Smooth muscle cell (in vitro differentiated cells): Measurements from ENCODE around the gene VIM. TPM values are rescaled to one million over a fixed set of nuclear protein-coding genes. Genes with fewer than 3 reads are reported as not detected.
"Not testable (repeated sequence)": the region's sequence is repeated elsewhere in the genome, so short reads cannot be mapped to it uniquely, and the experiment has no call there.

Experiments used
- DNase-seq: peaks from one replicate; lab custom pipeline; 2025; ENCODE audit not compliant: unreplicated experiment; lab: John Stamatoyannopoulos, UW
- H2AFZ ChIP-seq: fragments of 200-600 bp; sonication (generic); 2 replicates; pipeline ENCODE4 v1.6.0; 2016; ENCODE audit warnings: antibody characterized with exemption, low read depth, mild to moderate bottlenecking
- H3F3A ChIP-seq: fragments of 200-600 bp; sonication (generic); 2 replicates; pipeline ENCODE4 v1.6.0; 2017; ENCODE audit warnings: antibody characterized with exemption, low read depth
- H3K27ac ChIP-seq: fragments of 200-600 bp; sonication (generic); 2 replicates; pipeline ENCODE4 v1.5.1; 2016; ENCODE audit warnings: low read depth, mild to moderate bottlenecking
- H3K27me3 ChIP-seq: fragments of 200-600 bp; sonication (generic); 2 replicates; pipeline ENCODE4 v1.6.1; 2016; ENCODE audit warnings: low read depth, mild to moderate bottlenecking
- H3K36me3 ChIP-seq: fragments of 200-600 bp; sonication (generic); 2 replicates; pipeline ENCODE4 v1.5.1; 2016; ENCODE audit warnings: low read depth
- H3K4me1 ChIP-seq: fragments of 200-600 bp; sonication (generic); 2 replicates; pipeline ENCODE4 v1.5.1; 2016; ENCODE audit warnings: low read depth
- H3K4me2 ChIP-seq: fragments of 200-600 bp; sonication (generic); 2 replicates; pipeline ENCODE4 v1.6.0; 2016; ENCODE audit warnings: mild to moderate bottlenecking
- H3K4me3 ChIP-seq: fragments of 200-600 bp; sonication (generic); 2 replicates; pipeline ENCODE4 v1.5.1; 2016; ENCODE audit warnings: mild to moderate bottlenecking
- H3K79me2 ChIP-seq: fragments of 200-600 bp; sonication (generic); 2 replicates; pipeline ENCODE4 v1.6.0; 2016; ENCODE audit warnings: low read depth, mild to moderate bottlenecking
- H3K9ac ChIP-seq: fragments of 200-600 bp; sonication (generic); 2 replicates; pipeline ENCODE4 v1.6.0; 2016; ENCODE audit warnings: low read depth
- H3K9me3 ChIP-seq: fragments of 200-600 bp; sonication (generic); replicated peaks from 2 replicates; pipeline ENCODE4 v1.5.1; 2016; ENCODE audit warnings: low read depth
- H4K20me1 ChIP-seq: fragments of 200-600 bp; sonication (generic); 2 replicates; pipeline ENCODE4 v1.6.0; 2016; ENCODE audit warnings: low read depth
- WGBS: methylation state at CpG from one replicate; pipeline ENCODE4 v1.1.7; 2016; ENCODE audit warnings: low lambda C conversion rate; 5-methylcytosine and 5-hydroxymethylcytosine counted together
- polyA plus RNA-seq: library from polyadenylated mRNA; unstranded; fragments of >200 nt; fragmentation: Nextera tagmentation; extraction: Ambion mirVana; gene quantifications from 2 replicates; pipeline ENCODE4 v1.2.1, GENCODE V29; 2016
- total RNA-seq: library from RNA; depleted of rRNA; stranded (reverse); fragments of >200 nt; gene quantifications from 2 replicates; pipeline ENCODE4 v1.2.3, GENCODE V29; 2014
- TF ChIP-seq, protein P1 (sequence below): fragments of 200-600 bp; sonication (generic); IDR thresholded peaks from 2 replicates; pipeline ENCODE4 v1.5.1; 2017; ENCODE audit warnings: borderline replicate concordance, mild to moderate bottlenecking, antibody characterized with exemption; ENCODE audit not compliant: insufficient read depth, poor library complexity, severe bottlenecking

Gene VIM
- total and polyA plus RNA-seq, 2 experiments from 2014 or later = 3,198 to 6,093 TPM

DNA sequence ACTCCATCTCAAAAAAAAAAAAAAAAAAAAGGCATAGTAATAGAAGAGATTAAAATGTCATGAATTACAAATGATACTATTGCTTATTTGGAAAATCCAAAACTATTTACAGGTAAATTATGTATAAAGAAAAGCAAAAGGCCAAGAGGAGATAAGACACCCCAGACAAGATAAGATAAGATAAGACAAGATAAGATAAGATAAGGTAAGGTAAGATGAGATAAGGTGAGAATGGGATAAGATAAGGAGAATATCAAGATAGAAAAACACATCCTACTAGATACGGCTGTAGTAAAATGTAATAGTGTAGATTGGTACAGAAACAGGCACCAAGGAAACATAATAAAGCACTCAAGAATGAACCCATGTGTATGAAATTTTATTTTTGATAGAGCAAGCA is 20.9 kb downstream of the VIM start:
- TF ChIP-seq, protein P1, sequence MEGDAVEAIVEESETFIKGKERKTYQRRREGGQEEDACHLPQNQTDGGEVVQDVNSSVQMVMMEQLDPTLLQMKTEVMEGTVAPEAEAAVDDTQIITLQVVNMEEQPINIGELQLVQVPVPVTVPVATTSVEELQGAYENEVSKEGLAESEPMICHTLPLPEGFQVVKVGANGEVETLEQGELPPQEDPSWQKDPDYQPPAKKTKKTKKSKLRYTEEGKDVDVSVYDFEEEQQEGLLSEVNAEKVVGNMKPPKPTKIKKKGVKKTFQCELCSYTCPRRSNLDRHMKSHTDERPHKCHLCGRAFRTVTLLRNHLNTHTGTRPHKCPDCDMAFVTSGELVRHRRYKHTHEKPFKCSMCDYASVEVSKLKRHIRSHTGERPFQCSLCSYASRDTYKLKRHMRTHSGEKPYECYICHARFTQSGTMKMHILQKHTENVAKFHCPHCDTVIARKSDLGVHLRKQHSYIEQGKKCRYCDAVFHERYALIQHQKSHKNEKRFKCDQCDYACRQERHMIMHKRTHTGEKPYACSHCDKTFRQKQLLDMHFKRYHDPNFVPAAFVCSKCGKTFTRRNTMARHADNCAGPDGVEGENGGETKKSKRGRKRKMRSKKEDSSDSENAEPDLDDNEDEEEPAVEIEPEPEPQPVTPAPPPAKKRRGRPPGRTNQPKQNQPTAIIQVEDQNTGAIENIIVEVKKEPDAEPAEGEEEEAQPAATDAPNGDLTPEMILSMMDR = no peak
- 76% methylated on average over 1 of the region's 1 CpG for WGBS
- Histone ChIP-seq H3K4me1 (no peaks in the 10 kb centered on the region), H4K20me1 (no peaks in the 10 kb centered on the region), H3K4me2 (no peak overlapping the region), H3K9ac (no peak overlapping the region), H3K4me3 (no peak overlapping the region), H2AFZ (no peak overlapping the region), H3K27ac (no peak overlapping the region), H3K27me3 (no peaks in the 10 kb centered on the region), H3K9me3 (no peaks in the 10 kb centered on the region), H3K36me3 (no peaks in the 10 kb centered on the region), H3K79me2 (no peaks in the 10 kb centered on the region), H3F3A (no peaks in the 10 kb centered on the region)
- DNase-seq = no peak

DNA sequence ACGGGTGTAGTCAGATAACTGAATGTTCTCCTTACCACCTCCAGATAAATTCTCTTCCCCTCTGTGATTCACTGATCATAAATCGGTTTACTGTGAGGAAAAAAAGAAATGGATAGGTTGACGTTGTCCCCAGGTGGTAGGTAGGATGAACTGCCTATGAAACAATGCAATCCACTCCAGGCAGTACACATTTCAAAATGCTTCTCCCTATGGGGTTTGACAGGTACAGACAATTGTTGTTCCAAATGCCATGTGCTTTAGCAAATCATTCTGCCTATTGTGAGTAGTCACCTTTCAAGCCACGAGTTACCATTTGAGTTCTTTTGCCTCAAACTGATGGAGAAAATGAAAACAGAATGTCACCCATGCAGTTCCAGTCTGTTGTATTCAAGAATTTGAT is 21.8 kb downstream of the VIM start:
- no peak overlapping the region for H3K27ac ChIP-seq
- H3K27me3 ChIP-seq = no peaks in the 10 kb centered on the region
- WGBS = 73% methylated on average over 4 of the region's 4 CpGs
- no peaks in the 10 kb centered on the region for H3F3A ChIP-seq
- H2AFZ ChIP-seq = no peak overlapping the region
- H4K20me1 ChIP-seq = no peaks in the 10 kb centered on the region
- no peaks in the 10 kb centered on the region for H3K9me3 ChIP-seq
- DNase-seq = no peak
- TF ChIP-seq, protein P1 = peak; percentile 28
- H3K4me1 ChIP-seq = no peaks in the 10 kb centered on the region
- H3K4me3 ChIP-seq = no peak overlapping the region
- no peaks in the 10 kb centered on the region for H3K79me2 ChIP-seq
- H3K4me2 ChIP-seq = no peak overlapping the region
- H3K9ac ChIP-seq = no peak overlapping the region
- no peaks in the 10 kb centered on the region for H3K36me3 ChIP-seq

DNA sequence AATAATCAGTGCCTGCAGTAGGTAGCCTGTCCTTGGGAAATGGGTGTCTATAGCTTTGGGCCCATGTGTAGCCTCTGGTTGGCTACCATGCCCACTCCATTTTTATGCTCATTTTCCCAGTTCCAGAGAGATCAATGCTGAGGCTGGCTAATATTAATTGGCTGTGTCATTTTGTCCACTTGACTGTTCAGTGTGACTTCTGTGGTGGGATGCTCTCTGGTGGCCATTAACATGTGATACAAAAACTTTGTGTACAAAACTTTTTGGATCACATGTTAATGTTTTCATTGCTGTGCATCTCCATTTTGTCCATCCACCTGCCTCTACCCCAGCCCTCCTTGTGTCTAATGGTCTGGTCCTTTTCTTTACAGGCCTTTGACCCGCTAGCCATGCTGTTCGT is 22.7 kb downstream of the VIM start:
- H3K4me2 ChIP-seq = no peak overlapping the region
- TF ChIP-seq, protein P1 = no peak
- H3K9ac ChIP-seq = no peak overlapping the region
- no peak overlapping the region for H2AFZ ChIP-seq
- no peaks in the 10 kb centered on the region for H3F3A ChIP-seq
- H3K4me1 ChIP-seq = no peaks in the 10 kb centered on the region
- no peaks in the 10 kb centered on the region for H3K27me3 ChIP-seq
- H3K27ac ChIP-seq = no peak overlapping the region
- DNase-seq = no peak
- no peaks in the 10 kb centered on the region for H4K20me1 ChIP-seq
- no peak overlapping the region for H3K4me3 ChIP-seq
- H3K79me2 ChIP-seq = no peaks in the 10 kb centered on the region
- 98% methylated on average over 2 of the region's 2 CpGs for WGBS
- no peaks in the 10 kb centered on the region for H3K9me3 ChIP-seq
- no peaks in the 10 kb centered on the region for H3K36me3 ChIP-seq

DNA sequence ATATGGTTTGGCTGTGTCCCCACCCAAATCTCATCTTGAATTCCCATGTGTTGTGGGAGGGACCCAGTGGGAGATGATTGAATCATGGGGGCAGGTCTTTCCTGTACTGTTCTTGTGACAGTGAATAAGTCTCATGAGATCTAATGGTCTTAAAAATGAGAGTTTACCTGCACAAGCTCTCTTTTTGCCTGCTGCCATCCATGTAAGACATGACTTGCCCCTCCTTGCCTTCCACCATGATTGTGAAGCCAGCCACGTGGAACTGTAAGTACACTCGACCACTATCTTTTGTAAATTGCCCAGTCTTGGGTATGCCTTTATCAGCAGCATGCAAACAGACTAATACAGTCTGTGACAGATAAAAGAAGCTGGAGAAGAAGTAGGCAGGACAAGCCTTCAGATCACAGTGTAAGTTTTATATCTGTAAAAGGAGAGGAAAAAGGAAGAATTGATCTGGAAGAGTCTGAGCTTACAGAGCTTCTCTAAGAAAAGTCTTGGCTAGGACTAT is 26.6 kb downstream of the VIM start:
- not testable (repeated sequence) for H3K36me3 ChIP-seq, H4K20me1 ChIP-seq, H3K27ac ChIP-seq, H3F3A ChIP-seq, H3K27me3 ChIP-seq, DNase-seq, H3K79me2 ChIP-seq, H3K4me2 ChIP-seq, H3K9ac ChIP-seq, H2AFZ ChIP-seq, H3K9me3 ChIP-seq, H3K4me3 ChIP-seq
- peaks cover 12% of the 10 kb centered on the region for H3K4me1 ChIP-seq
- WGBS = 73% methylated on average over 2 of the region's 2 CpGs
